Measurements from ENCODE around the gene BBS12.

- TF ChIP-seq CTCF (IDR thresholded peaks at IDR 0.05) (no peak), POLR2A (IDR thresholded peaks at IDR 0.05) (no peak)
Observed at GRCh38 chr4:122692641-122693520, 39.6 kb upstream of the BBS12 start.
